ENCODE measurements around the gene PFKL.

Gene PFKL

GRCh38 chr21:44291078-44291935, 8.5 kb upstream of the PFKL start:
- no peak for TF ChIP-seq CTCF (conservative IDR thresholded peaks at IDR 0.05; ENCODE audit: low read depth, low read length)

GRCh38 chr21:44291936-44292811, 7.7 kb upstream of the PFKL start:
- no peak for TF ChIP-seq CTCF (conservative IDR thresholded peaks at IDR 0.05; ENCODE audit: low read depth, low read length)
- no peak for DNase-seq (ENCODE audit: low read depth)
- H3K4me3 ChIP-seq (ENCODE audit: low read depth, low read length): no peak overlapping the region

More at GRCh38 chr21:44291078-44291935, 8.5 kb upstream of the PFKL start:
- no peak overlapping the region for H3K4me3 ChIP-seq (ENCODE audit: low read depth, low read length)
- no peak for DNase-seq (ENCODE audit: low read depth)

- no peak overlapping the region for H3K4me3 ChIP-seq (ENCODE audit: low read depth, low read length)
- no peak for TF ChIP-seq CTCF (conservative IDR thresholded peaks at IDR 0.05; ENCODE audit: low read depth, low read length)
- no peak for DNase-seq (ENCODE audit: low read depth)
These were observed 7.0 kb upstream of the PFKL start for GRCh38 chr21:44292812-44293195.

- no peak for TF ChIP-seq CTCF (conservative IDR thresholded peaks at IDR 0.05; ENCODE audit: low read depth, low read length)
- DNase-seq (ENCODE audit: low read depth): no peak
- no peak overlapping the region for H3K4me3 ChIP-seq (ENCODE audit: low read depth, low read length)
These were observed 6.2 kb upstream of the PFKL start for GRCh38 chr21:44293551-44294231.

GRCh38 chr21:44294391-44295162, 5.3 kb upstream of the PFKL start:
- H3K4me3 ChIP-seq (ENCODE audit: low read depth, low read length): no peak overlapping the region
- TF ChIP-seq CTCF (conservative IDR thresholded peaks at IDR 0.05; ENCODE audit: low read depth, low read length): no peak
- DNase-seq (ENCODE audit: low read depth): peak; percentile 82

GRCh38 chr21:44295163-44295573, 4.7 kb upstream of the PFKL start:
- TF ChIP-seq CTCF (conservative IDR thresholded peaks at IDR 0.05; ENCODE audit: low read depth, low read length): no peak
- H3K4me3 ChIP-seq (ENCODE audit: low read depth, low read length): no peak overlapping the region
- peak; percentile 26 for DNase-seq (ENCODE audit: low read depth)
